Measurements from ENCODE around the gene GINS2. TPM values are rescaled to one million over a fixed set of nuclear protein-coding genes. Genes with fewer than 3 reads are reported as not detected.

GINS2 gene
- total RNA-seq, 1 donor from 2014 or later, result 53.7 TPM

- intact Hi-C loops (cut with micrococcal nuclease), result no loop called here
Measured at GRCh38 chr16:85690469-85691064, 1.8 kb upstream of the GINS2 start.

GRCh38 chr16:85689950-85690320 is 1.2 kb upstream of the GINS2 start:
- intact Hi-C loops (cut with micrococcal nuclease), result loop anchor here (2.0 to 10.0 kb wide), 4 partner anchors 73 to 385 kb away; partner anchors contain the start of genes COX4I1 and EMC8

GRCh38 chr16:85689285-85689949 is 663 bp upstream of the GINS2 start:
- intact Hi-C loops (cut with micrococcal nuclease), result loop anchor here (2.0 to 10.0 kb wide), 4 partner anchors 73 to 385 kb away; partner anchors contain the start of genes COX4I1 and EMC8

GRCh38 chr16:85687651-85688471 is 893 bp downstream of the GINS2 start:
- intact Hi-C loops (cut with micrococcal nuclease), result loop anchor here (2.0 to 10.0 kb wide), 4 partner anchors 71 to 383 kb away; partner anchors contain the start of genes COX4I1 and EMC8

GRCh38 chr16:85686912-85687591 is 1.7 kb downstream of the GINS2 start:
- intact Hi-C loops (cut with micrococcal nuclease), result loop anchor here (5.0 to 10.0 kb wide), 2 partner anchors 110 to 382 kb away; partner anchors contain the start of genes COX4I1 and EMC8

GRCh38 chr16:85685251-85685650 is 3.5 kb downstream of the GINS2 start:
- intact Hi-C loops (cut with micrococcal nuclease), result loop anchor here (5.0 to 10.0 kb wide), 2 partner anchors 112 to 380 kb away; partner anchors contain the start of genes COX4I1 and EMC8

- intact Hi-C loops (cut with micrococcal nuclease), result loop anchor here (10.0 kb wide), 1 partner anchor 379 kb away; no protein-coding TSS in a partner anchor
Measured at GRCh38 chr16:85683363-85683762, 5.4 kb downstream of the GINS2 start.

- intact Hi-C loops (cut with micrococcal nuclease), result loop anchor here (10.0 kb wide), 1 partner anchor 378 kb away; no protein-coding TSS in a partner anchor
Measured at GRCh38 chr16:85682516-85682915, 6.2 kb downstream of the GINS2 start.

GRCh38 chr16:85681255-85681654 is 7.5 kb downstream of the GINS2 start:
- intact Hi-C loops (cut with micrococcal nuclease), result loop anchor here (10.0 kb wide), 1 partner anchor 376 kb away; no protein-coding TSS in a partner anchor

- intact Hi-C loops (cut with micrococcal nuclease), result loop anchor here (10.0 kb wide), 1 partner anchor 376 kb away; no protein-coding TSS in a partner anchor
Measured at GRCh38 chr16:85680352-85680944, 8.3 kb downstream of the GINS2 start.

- intact Hi-C loops (cut with micrococcal nuclease), result loop anchor here (10.0 kb wide), 1 partner anchor 375 kb away; no protein-coding TSS in a partner anchor
Measured at GRCh38 chr16:85679870-85680269, 8.9 kb downstream of the GINS2 start.

GRCh38 chr16:85678821-85679220 is 9.9 kb downstream of the GINS2 start:
- intact Hi-C loops (cut with micrococcal nuclease), result no loop called here

- intact Hi-C loops (cut with micrococcal nuclease), result no loop called here
Measured at GRCh38 chr16:85678016-85678415, 10.7 kb downstream of the GINS2 start.

GRCh38 chr16:85677383-85677967 is 11.3 kb downstream of the GINS2 start:
- intact Hi-C loops (cut with micrococcal nuclease), result no loop called here

GRCh38 chr16:85676466-85676865 is 12.3 kb downstream of the GINS2 start:
- intact Hi-C loops (cut with micrococcal nuclease), result no loop called here

- intact Hi-C loops (cut with micrococcal nuclease), result no loop called here
Measured at GRCh38 chr16:85675251-85675874, 13.4 kb downstream of the GINS2 start.

- intact Hi-C loops (cut with micrococcal nuclease), result no loop called here
Measured at GRCh38 chr16:85674828-85675227, 13.9 kb downstream of the GINS2 start.

GRCh38 chr16:85674418-85674755 is 14.4 kb downstream of the GINS2 start:
- intact Hi-C loops (cut with micrococcal nuclease), result no loop called here

- intact Hi-C loops (cut with micrococcal nuclease), result no loop called here
Measured at GRCh38 chr16:85673529-85674417, 15.0 kb downstream of the GINS2 start.
